Vagina (tissue), 2 donors: ENCODE measurements around the gene PCNX1.

Experiments
- CTCF ChIP-seq, 3 experiments: fragments of 450-650 bp in 2 of 3; fragments of 200-600 bp in 1 of 3; sonication (generic) in 1 of 3; IDR thresholded peaks; one replicate each; pipeline ENCODE4 v1.5.1; 2017 to 2019; ENCODE audit warnings: antibody characterized with exemption in 3 of 3, mild to moderate bottlenecking in 2 of 3, moderate library complexity in 2 of 3
- POLR2A ChIP-seq, 2 donors: fragments of 450-650 bp; IDR thresholded peaks; one replicate each; pipeline ENCODE4 v1.6.1; 2017; ENCODE audit warnings: antibody characterized with exemption in 2 of 2, mild to moderate bottlenecking in 2 of 2, moderate library complexity in 2 of 2

- no peak for TF ChIP-seq CTCF (IDR thresholded peaks at IDR 0.05)
- no peak for TF ChIP-seq POLR2A (IDR thresholded peaks at IDR 0.05)
These were observed 94.5 kb downstream of the PCNX1 start for GRCh38 chr14:71001742-71002141.
